Kidney capillary endothelial cell (primary cell): ENCODE measurements around the gene ZC3H7B.
"Not testable (repeated sequence)": the region's sequence is repeated elsewhere in the genome, so short reads cannot be mapped to it uniquely, and the experiment has no call there.

Experiments used
- DNase-seq: peaks from one replicate; pipeline ENCODE4 v3.0.0-alpha.2; 2018; ENCODE audit warnings: low spot score

The ZC3H7B gene, protein sequence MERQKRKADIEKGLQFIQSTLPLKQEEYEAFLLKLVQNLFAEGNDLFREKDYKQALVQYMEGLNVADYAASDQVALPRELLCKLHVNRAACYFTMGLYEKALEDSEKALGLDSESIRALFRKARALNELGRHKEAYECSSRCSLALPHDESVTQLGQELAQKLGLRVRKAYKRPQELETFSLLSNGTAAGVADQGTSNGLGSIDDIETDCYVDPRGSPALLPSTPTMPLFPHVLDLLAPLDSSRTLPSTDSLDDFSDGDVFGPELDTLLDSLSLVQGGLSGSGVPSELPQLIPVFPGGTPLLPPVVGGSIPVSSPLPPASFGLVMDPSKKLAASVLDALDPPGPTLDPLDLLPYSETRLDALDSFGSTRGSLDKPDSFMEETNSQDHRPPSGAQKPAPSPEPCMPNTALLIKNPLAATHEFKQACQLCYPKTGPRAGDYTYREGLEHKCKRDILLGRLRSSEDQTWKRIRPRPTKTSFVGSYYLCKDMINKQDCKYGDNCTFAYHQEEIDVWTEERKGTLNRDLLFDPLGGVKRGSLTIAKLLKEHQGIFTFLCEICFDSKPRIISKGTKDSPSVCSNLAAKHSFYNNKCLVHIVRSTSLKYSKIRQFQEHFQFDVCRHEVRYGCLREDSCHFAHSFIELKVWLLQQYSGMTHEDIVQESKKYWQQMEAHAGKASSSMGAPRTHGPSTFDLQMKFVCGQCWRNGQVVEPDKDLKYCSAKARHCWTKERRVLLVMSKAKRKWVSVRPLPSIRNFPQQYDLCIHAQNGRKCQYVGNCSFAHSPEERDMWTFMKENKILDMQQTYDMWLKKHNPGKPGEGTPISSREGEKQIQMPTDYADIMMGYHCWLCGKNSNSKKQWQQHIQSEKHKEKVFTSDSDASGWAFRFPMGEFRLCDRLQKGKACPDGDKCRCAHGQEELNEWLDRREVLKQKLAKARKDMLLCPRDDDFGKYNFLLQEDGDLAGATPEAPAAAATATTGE

DNA sequence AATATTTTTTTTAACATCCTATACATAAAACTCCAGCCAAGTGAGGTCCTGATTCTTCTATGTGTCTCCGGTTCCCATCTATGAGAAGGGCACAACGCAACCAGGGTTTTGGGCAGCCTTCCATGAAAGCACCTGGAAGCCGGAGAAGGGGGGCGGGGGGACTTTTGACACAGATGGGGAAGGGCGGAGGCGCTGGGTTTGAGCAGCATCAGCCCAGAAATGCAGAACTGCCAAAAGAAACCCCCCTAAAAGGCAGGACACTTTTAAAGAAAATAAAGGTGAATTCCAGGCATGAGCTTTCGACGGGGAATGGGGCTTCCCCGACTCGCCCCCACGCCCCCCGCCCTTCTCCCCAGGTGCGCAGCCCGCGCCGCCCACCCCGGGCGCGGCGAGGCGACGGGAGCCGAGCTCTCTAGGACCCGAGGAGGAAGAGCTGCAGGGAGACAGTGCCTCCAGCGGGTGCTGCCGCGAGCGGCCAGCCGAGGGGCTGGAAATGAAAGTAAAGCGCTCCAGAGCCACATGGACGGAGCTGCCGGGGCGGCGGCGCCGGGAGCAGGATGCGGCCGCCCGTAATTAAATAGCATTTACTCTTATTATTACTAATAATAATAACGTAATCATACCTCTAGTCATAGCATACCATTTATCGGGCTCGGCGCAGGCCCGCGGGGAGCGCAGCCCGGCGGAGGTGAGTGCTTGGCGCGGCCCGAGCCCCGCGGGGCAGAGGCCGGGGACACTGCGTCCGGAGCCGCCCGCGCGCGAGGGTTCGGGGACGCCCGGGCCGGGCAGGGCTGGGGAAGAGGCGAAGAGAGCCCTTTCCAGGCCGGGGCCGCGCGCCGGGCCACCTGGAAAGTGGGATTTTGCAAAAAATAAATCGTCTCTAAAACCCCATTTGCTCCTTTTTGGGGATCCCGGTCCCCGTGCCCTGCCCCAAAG, at the start of gene ZC3H7B:
Gene ZC3H7B (plus strand): TSS at position 441 of the 936 bp plus-strand sequence. CDS start 19,136 bp downstream, outside the sequence.
- DNase-seq = peak; percentile 71

DNA sequence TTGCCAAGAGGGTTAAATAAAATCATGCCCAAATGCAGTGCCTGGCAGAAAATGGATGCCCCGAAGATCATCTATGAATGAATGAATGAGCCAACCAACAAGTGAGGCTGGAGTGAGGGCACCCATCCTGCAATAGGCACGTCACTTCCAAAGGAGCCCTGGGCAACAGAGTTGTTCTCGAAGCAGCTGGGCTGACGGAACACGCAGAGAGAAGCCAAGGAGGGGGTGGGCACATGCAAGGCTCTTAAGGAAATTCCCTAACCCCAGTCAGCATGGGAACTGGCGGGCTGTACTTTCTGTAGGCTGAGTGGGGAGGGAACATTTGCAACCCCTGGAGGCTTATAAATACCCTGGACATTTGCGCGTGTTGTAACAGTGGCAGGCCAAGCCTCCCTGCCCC, 49.0 kb upstream of the ZC3H7B start:
- no peak for DNase-seq

DNA sequence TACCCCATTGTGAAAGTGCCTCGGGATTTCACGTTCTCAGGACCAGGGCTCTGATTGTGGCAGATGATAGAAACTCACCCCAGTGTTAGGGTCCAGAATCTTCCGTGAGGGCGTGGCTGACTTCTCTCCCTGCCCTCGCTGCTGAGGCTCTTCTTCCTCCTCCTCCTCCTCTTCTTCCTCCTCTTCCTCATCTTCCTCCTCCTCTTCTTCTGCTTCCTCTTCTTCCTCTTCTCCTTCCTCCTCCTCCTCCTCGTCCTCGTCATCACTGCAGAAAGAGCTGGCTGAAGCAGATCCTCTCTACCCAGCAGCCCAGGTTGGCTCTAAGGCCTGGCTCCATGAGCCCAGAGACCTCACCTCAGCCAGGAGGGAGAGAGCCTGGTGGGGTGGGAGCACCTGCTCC, 47.1 kb upstream of the ZC3H7B start:
- DNase-seq = no peak

DNA sequence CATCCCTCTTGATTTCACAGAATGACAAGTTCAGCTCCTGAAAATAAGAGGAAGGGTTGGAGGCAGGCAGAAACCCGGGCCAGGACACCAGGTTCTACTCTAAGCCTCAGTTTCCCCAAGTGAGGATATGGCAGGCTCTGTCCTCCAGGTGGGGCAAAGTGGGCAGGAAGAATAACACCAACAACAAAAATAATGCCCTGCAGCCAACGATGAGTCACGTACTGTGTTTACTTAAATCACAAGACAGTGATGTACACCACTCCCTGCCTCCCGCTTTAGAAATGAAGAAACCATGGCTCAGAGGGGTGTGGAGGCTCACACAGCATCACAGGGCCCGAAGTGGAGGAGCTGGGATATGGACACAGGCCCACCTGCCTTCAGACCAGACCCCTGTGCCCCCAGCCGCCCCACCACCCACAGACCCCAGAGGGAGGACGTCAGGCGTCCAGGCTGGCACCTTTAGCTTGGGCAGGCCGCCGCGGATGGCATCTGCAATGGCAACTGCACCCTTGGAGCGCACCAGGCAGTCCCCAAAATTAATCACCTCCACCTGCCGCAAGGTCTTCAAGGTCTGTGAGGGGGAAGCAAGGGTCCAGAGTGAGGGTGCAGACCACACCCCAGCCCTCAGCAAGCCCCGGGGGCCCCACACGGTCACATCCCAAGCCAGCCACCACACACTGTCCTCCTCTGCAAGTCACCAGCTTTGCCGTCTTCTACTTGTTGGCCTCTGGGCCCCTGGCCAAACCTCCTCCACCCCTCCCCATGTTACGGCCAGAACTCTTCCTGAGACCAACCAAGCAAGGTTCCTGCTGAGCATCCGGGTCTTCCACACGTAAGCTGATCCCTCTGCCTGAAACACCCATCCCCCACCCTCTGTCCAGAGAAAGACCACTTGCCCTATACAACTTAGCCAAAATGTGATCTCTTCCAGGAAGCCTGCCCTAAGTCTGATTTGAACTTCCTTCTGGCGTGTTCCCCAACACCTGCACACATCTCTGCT, 44.8 kb upstream of the ZC3H7B start:
- no peak for DNase-seq

GRCh38 chr22:41257696-41258095, 43.6 kb upstream of the ZC3H7B start:
- no peak for DNase-seq

GRCh38 chr22:41259756-41260155, 41.6 kb upstream of the ZC3H7B start:
- not testable (repeated sequence) for DNase-seq

GRCh38 chr22:41260871-41261270, 40.5 kb upstream of the ZC3H7B start:
- no peak for DNase-seq

GRCh38 chr22:41261541-41262249, 39.6 kb upstream of the ZC3H7B start:
- DNase-seq = no peak

- no peak for DNase-seq
These were observed 39.0 kb upstream of the ZC3H7B start for GRCh38 chr22:41262250-41262765.

DNA sequence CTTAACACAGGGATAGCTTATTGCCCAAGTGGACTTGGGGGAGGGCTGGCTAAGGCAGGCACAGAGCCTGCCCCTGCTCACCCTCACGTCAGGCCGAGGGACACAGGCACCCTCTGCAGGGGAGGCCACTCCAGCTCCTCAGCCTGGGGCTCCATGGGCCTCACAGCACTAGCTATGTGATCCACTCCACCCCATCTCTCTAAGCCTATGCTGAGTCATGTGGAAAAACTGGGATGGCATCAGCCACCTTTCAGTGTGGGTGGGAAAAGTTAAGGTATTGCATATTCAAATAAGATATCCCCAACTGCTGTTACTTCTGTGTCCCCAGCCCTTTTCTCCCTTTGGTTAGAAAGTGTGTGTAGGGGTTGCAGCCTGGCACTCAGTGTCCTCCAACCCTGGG, 37.6 kb upstream of the ZC3H7B start:
- DNase-seq = no peak

DNA sequence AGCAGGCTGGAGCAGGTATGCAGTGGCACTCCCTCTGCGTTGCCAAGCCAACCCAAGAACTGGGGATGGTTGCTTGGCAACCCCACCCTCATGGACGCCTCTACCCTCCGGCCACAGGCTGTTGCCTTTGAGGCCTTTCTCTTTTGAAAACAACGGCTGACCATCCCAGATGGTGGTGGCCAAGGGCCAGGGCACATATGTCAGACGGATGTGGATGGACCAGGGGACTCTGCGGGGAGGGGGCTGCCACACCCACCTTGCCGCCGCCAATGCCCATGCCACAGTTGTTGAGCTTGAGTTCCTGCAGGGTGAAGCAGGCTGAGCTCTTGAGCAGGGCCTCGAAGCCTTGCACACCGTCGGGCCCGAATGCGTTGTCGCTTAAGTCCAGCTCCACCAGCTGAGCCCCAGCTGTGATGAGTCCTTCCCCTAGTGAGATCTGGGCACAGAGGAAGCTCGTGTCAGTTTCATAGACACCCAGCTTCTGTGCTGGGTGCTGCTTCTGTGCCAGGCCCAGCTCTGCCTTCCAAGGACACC, 36.9 kb upstream of the ZC3H7B start:
- no peak for DNase-seq

- DNase-seq = no peak
These were observed 33.4 kb upstream of the ZC3H7B start for GRCh38 chr22:41267958-41268357.

DNA sequence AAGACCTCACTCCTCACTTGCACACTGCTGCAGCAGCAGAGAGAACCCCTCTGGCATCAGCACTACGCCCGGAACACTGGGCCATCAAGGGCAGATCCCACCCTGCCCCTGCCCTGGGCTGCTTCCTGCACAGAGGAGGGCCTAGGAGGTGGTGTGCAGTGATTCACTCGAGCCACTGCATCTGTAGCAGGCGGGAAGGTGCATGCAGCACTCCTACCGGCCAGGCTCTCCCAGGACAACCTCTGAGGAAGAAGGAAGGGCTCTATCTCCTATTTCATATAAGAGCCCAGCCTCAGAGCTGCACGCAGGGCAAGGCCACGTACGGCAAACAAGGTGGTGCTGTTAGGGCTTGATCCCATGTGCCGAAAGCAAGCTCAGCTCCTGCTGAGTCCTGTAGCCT, 29.5 kb upstream of the ZC3H7B start:
- no peak for DNase-seq

DNA sequence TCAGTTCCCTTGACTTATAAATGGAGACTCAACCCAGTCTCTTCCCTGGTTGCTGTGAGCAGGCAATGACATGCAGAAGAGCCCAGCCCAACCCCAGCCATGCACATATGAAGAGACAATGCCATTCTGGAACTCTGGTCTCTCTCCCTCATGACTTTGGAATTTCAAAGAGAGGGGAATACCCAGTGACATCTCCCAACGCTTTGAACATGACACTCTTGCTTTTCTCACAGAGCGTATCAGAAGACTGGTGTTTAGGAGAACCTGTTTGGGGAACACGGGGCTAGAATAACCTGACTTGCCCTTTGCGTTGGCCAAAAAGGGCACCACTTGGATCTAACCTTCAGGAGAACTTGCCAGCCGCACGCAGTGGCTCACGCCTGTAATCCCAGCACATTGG, 28.2 kb upstream of the ZC3H7B start:
- DNase-seq = no peak

GRCh38 chr22:41274856-41275255, 26.5 kb upstream of the ZC3H7B start:
- no peak for DNase-seq

DNA sequence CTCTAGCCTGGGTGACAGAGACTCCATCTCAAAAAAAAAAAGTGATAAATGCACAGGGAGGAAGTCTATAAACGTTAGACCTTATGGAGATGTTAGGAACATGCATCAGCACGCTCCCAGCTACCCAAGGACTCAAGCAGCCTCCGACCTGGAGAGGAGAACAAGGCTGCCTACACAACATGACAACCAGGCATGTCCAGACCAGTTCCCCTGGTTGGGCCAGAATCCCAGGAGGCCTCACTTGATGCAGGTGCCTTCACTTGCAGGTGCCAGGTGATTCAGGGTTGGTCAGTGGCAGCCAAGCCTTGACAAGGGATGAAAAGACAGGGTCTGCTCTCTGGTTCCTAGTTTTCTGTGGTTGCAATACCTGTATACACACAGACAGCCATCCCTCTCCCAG, 21.3 kb upstream of the ZC3H7B start:
- DNase-seq = no peak

DNA sequence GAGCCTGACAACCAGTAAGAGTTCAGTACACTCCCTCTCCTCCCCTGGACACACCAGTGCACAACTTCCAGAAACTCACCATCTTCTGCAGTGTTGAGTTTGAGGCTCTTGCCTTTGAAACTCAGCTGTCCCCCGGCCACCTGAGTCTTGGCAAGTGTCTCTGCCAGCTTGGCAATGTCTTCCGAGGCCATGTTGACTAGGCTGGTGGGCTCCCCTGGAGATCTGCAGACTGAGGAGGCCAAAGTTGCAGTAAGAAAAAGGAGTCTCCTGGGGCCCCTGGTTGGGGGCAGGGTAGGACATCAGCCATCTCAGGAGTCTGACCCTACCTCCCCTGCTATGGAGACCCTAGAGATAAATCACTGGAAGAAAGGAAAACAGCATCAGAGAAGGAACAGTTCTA, 20.5 kb upstream of the ZC3H7B start:
- no peak for DNase-seq

DNA sequence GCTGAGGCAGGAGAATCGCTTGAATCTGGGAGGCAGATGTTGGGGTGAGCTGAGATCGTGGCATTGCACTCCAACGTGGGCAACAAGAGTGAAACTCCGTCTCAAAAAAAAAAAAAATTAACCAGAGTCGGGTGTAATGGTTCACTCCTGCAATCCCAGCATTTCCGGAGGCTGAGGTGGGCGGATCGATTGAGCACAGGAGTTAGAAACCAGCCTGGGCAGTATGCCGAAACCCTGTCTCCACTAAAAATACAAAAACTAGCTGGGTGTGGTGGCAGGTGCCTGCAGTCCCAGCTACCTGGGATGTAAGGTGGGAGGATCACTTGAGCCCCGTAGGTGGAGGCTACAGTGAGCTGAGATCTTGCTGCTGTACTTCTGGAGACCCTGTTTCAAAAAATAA, 16.9 kb upstream of the ZC3H7B start:
- no peak for DNase-seq

DNA sequence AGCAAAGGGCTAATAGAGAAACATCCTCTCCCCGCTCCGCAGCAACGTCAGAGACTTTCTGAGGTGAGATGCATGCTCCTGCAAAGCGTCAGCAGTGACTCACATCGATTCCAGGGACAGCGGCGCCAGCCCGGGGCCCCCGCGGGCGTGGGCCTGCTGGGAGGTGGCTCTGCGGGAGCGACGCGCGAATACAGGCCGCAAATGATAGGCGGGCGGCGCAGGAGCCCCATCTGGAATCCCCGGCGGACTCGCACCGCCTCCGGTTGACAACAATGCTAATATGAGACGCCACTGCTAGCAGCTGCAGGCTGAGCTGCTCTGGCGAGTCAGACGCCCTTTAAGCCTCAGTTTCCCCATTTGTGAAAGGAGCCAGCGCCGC, 15.9 kb upstream of the ZC3H7B start:
- DNase-seq = peak; percentile 92
